Measurements from ENCODE around the gene PLEKHG2.

The PLEKHG2 gene

GRCh38 chr19:39402346-39403300, 9.8 kb upstream of the PLEKHG2 start:
- H3K27ac ChIP-seq (ENCODE audit: low read length) = peak overlapping the region; percentile 85
- peak overlapping the region; percentile 66 for H3K4me3 ChIP-seq (ENCODE audit: low read length)
- H3K4me1 ChIP-seq (ENCODE audit: control insufficient read depth, low read depth, low read length) = peaks cover 29% of the 10 kb centered on the region
- H3K9me3 ChIP-seq (ENCODE audit: control insufficient read depth, low read depth, low read length) = no peaks in the 10 kb centered on the region
- no peaks in the 10 kb centered on the region for H3K36me3 ChIP-seq (ENCODE audit: control insufficient read depth, low read depth, low read length)
- peaks cover 5% of the 10 kb centered on the region for H3K27me3 ChIP-seq (ENCODE audit: control insufficient read depth, insufficient read depth, low read length)
- H3K9ac ChIP-seq (ENCODE audit: low read length) = peak overlapping the region; percentile 73

DNA sequence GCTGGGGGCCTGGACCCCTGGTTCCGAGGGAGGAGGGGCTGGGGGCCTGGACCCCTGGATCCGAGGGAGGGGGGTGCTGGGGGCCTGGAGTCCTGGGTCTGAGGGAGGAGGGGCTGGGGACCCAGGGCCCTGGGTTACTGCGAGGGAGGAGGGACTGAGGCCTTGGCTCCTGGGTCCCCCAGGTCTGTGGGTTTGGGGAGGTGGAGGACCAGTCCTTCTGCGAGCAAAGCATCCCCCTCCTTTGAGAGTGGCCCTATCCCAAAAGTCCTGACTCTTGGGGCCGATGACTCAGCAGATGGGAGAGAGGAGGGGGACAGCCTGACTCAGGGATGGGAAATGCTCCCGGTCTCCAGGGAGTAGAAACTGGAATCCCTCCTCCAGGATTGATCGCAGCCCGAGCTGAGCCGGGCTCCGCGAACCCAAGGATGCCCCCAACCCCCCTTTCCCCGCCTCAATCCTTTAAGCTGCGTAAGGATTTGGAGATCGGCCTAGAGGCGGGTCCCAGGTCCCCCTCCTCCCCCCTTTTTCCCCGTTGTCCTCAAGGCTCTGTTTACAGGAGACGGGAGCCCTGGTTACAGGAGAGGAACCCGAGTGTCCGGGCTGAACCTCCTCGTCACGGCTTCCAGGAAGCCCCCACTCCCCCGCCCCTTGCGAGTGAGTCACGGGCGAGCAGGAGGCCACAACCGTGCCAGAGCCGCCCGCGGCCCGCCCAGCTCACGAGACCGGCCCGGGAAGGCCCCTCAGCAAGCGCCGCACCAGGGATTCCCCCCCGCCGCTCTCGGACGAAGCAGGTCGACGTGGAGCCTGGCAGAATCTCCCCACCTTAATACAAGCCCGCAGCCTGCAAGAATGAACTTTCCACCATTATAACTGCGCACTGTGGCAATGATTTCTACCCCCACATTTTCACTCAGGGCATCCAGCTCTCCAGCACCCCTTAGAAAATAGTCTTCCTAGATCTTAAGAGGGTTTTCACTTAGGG, 8.8 kb upstream of the PLEKHG2 start:
- peaks cover 25% of the 10 kb centered on the region for H3K4me1 ChIP-seq (ENCODE audit: control insufficient read depth, low read depth, low read length)
- no peaks in the 10 kb centered on the region for H3K9me3 ChIP-seq (ENCODE audit: control insufficient read depth, low read depth, low read length)
- peak overlapping the region; percentile 85 for H3K27ac ChIP-seq (ENCODE audit: low read length)
- H3K9ac ChIP-seq (ENCODE audit: low read length) = peak overlapping the region; percentile 73
- no peaks in the 10 kb centered on the region for H3K36me3 ChIP-seq (ENCODE audit: control insufficient read depth, low read depth, low read length)
- H3K27me3 ChIP-seq (ENCODE audit: control insufficient read depth, insufficient read depth, low read length) = peaks cover 5% of the 10 kb centered on the region
- peak overlapping the region; percentile 66 for H3K4me3 ChIP-seq (ENCODE audit: low read length)

GRCh38 chr19:39405261-39405957, 7.1 kb upstream of the PLEKHG2 start:
- Histone ChIP-seq H3K4me1 (ENCODE audit: control insufficient read depth, low read depth, low read length) (peaks cover 26% of the 10 kb centered on the region), H3K27me3 (ENCODE audit: control insufficient read depth, insufficient read depth, low read length) (peaks cover 5% of the 10 kb centered on the region), H3K36me3 (ENCODE audit: control insufficient read depth, low read depth, low read length) (no peaks in the 10 kb centered on the region), H3K9me3 (ENCODE audit: control insufficient read depth, low read depth, low read length) (no peaks in the 10 kb centered on the region), H3K27ac (ENCODE audit: low read length) (no peak overlapping the region), H3K9ac (ENCODE audit: low read length) (no peak overlapping the region), H3K4me3 (ENCODE audit: low read length) (no peak overlapping the region)

DNA sequence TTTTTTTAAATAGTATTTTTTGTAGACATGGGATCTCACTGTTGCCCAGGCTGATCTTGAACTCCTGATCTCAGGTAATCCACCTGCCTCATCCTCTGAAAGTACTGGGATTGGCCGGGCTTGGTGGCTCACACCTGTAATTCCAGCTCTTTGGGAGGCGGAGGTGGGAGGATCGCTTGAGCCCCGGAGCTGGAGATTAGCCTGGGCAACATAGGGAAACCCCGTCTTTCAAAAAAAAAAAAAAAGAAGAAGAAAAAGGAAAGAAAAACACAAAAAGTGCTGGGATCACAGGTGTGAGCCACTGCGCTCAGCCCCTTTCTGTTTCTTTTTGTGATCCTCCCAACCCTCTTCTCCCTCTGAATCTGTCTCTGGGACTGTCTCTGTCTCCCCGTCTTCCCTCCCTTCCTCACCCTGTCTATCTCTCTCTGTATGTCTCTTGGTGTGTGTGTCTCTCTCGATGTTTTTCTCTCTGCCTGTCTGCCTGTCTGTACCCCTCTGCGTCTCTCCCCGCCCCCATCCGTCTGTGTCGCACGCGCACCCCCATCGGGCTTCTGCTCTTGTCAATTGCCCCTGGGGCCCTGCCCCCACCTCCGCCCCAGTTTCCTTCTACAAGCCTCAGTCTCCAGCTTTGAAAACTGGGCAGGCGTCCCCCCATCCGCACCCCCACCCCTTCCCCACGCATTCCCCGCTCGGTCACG, 6.4 kb upstream of the PLEKHG2 start:
- Histone ChIP-seq H3K4me3 (ENCODE audit: low read length) (peak overlapping the region; percentile 87), H3K9me3 (ENCODE audit: control insufficient read depth, low read depth, low read length) (no peaks in the 10 kb centered on the region), H3K27me3 (ENCODE audit: control insufficient read depth, insufficient read depth, low read length) (peaks cover 5% of the 10 kb centered on the region), H3K4me1 (ENCODE audit: control insufficient read depth, low read depth, low read length) (peaks cover 33% of the 10 kb centered on the region), H3K9ac (ENCODE audit: low read length) (peak overlapping the region; percentile 50), H3K27ac (ENCODE audit: low read length) (no peak overlapping the region), H3K36me3 (ENCODE audit: control insufficient read depth, low read depth, low read length) (no peaks in the 10 kb centered on the region)

DNA sequence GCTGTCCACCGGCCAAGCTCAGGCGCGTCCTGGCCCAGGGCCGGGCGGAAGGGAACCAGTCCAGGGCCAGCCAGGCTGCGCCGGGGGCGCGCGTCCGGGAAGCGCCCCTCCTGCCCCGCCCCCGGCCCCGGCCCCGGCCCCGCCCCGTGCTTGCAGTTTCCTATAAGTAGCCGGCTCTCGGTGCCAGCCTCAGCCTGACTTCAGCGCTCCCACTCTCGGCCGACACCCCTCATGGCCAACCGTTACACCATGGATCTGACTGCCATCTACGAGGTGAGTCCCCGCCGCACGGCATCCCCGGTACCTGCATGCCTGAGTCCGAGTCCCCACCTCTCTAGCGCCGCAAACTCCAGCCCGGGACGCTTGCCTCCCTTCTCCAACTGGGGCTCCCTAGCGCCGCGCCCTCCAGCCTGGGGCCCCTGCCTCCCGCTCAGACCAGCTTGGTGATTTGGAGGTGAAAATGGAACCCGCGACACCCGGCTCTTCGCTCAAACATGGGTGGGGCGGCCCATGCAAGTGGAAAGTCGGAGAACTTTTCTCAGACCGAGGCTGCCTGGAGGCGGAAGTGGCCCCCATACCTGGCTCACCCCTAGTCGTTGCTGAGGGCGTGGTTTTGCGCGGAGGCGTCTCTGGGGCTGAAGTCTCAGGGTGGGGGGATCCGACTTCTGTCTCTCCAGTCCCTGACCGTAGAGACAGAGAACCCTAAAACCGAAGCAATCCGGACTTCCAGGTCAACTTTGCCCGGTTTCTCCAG, 5.6 kb upstream of the PLEKHG2 start, which contains the start of gene ZFP36:
TSS of gene ZFP36 (plus strand) at position 192 of the 754 bp plus-strand sequence. CDS start at position 250, 58 bp downstream.
- Histone ChIP-seq H3K27ac (ENCODE audit: low read length) (no peak within 1 kb of the TSS), H3K4me1 (ENCODE audit: control insufficient read depth, low read depth, low read length) (peaks cover 35% of the 10 kb centered on the region), H3K36me3 (ENCODE audit: control insufficient read depth, low read depth, low read length) (no peaks in the 10 kb centered on the region), H3K9me3 (ENCODE audit: control insufficient read depth, low read depth, low read length) (no peaks in the 10 kb centered on the region), H3K4me3 (ENCODE audit: low read length) (peak within 1 kb of the TSS; percentile 87), H3K9ac (ENCODE audit: low read length) (peak within 1 kb of the TSS; percentile 80), H3K27me3 (ENCODE audit: control insufficient read depth, insufficient read depth, low read length) (peaks cover 5% of the 10 kb centered on the region)

DNA sequence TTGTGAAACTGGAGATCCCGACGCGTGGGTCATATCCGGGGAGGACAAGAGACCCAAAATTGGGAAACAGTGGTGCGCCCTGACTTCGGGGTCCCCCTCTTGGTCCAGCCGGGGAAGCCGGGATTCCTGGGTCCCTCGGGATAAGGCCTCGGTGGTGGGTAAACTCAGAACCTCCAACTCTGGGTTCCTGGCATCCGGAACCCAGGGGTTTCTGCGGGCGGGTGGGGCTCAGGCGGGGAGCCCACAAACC, 5.1 kb upstream of the PLEKHG2 start:
- peaks cover 30% of the 10 kb centered on the region for H3K4me1 ChIP-seq (ENCODE audit: control insufficient read depth, low read depth, low read length)
- H3K9ac ChIP-seq (ENCODE audit: low read length) = peak overlapping the region; percentile 80
- no peaks in the 10 kb centered on the region for H3K36me3 ChIP-seq (ENCODE audit: control insufficient read depth, low read depth, low read length)
- no peaks in the 10 kb centered on the region for H3K9me3 ChIP-seq (ENCODE audit: control insufficient read depth, low read depth, low read length)
- no peak overlapping the region for H3K27ac ChIP-seq (ENCODE audit: low read length)
- H3K27me3 ChIP-seq (ENCODE audit: control insufficient read depth, insufficient read depth, low read length) = peaks cover 5% of the 10 kb centered on the region
- H3K4me3 ChIP-seq (ENCODE audit: low read length) = peak overlapping the region; percentile 87

- peak overlapping the region; percentile 87 for H3K4me3 ChIP-seq (ENCODE audit: low read length)
- peaks cover 29% of the 10 kb centered on the region for H3K4me1 ChIP-seq (ENCODE audit: control insufficient read depth, low read depth, low read length)
- no peak overlapping the region for H3K27ac ChIP-seq (ENCODE audit: low read length)
- no peaks in the 10 kb centered on the region for H3K36me3 ChIP-seq (ENCODE audit: control insufficient read depth, low read depth, low read length)
- no peak overlapping the region for H3K9ac ChIP-seq (ENCODE audit: low read length)
- no peaks in the 10 kb centered on the region for H3K9me3 ChIP-seq (ENCODE audit: control insufficient read depth, low read depth, low read length)
- peaks cover 5% of the 10 kb centered on the region for H3K27me3 ChIP-seq (ENCODE audit: control insufficient read depth, insufficient read depth, low read length)
Measured at GRCh38 chr19:39407660-39408391, 4.6 kb upstream of the PLEKHG2 start.

- Histone ChIP-seq H3K27ac (ENCODE audit: low read length) (no peak overlapping the region), H3K4me3 (ENCODE audit: low read length) (peak overlapping the region; percentile 82), H3K27me3 (ENCODE audit: control insufficient read depth, insufficient read depth, low read length) (peaks cover 5% of the 10 kb centered on the region), H3K36me3 (ENCODE audit: control insufficient read depth, low read depth, low read length) (no peaks in the 10 kb centered on the region), H3K9me3 (ENCODE audit: control insufficient read depth, low read depth, low read length) (no peaks in the 10 kb centered on the region), H3K4me1 (ENCODE audit: control insufficient read depth, low read depth, low read length) (peaks cover 29% of the 10 kb centered on the region), H3K9ac (ENCODE audit: low read length) (no peak overlapping the region)
Measured at GRCh38 chr19:39408392-39409207, 3.9 kb upstream of the PLEKHG2 start.

DNA sequence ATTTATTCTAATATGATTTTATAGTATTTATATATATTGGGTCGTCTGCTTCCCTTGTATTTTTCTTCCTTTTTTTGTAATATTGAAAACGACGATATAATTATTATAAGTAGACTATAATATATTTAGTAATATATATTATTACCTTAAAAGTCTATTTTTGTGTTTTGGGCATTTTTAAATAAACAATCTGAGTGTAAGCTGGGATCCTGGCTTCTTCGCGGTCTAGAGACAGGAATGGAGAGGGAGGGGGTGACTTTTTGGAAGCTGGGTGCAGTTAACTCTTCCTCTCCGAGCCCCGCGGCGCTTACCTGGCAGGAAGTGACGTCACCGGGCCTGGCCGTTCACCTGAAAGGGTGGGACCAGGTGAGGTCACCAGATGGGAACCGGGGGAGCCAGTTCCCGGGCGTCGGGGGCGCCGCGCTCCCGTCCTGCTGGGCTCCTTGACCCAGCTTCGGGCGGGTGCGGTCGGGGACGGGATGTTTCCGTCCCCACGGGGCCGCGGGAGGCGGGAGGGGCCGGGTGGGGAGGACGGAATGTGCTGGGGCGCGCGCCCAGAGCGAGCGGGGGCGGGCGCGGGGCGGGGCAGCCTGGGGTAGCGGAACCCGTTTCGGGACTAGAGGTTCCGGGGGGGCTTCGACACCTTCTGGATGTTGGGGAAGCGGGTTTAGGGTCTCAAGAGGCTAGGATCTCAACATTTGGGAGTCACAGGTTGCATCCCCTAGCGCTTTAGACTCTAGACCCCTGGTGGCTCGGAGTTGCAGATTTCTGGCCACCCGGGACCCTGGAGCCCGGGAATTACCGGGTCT, 3.1 kb upstream of the PLEKHG2 start:
- Histone ChIP-seq H3K4me3 (ENCODE audit: low read length) (peak overlapping the region; percentile 82), H3K9ac (ENCODE audit: low read length) (peak overlapping the region; percentile 88), H3K36me3 (ENCODE audit: control insufficient read depth, low read depth, low read length) (no peaks in the 10 kb centered on the region), H3K4me1 (ENCODE audit: control insufficient read depth, low read depth, low read length) (peaks cover 25% of the 10 kb centered on the region), H3K9me3 (ENCODE audit: control insufficient read depth, low read depth, low read length) (no peaks in the 10 kb centered on the region), H3K27me3 (ENCODE audit: control insufficient read depth, insufficient read depth, low read length) (peaks cover 5% of the 10 kb centered on the region), H3K27ac (ENCODE audit: low read length) (peak overlapping the region; percentile 30)
